Right lobe of liver (tissue), 4 donors: Measurements from ENCODE around the gene C6.

ENCODE experiments used
- POLR2A ChIP-seq: fragments of 450-650 bp; IDR thresholded peaks from one replicate; pipeline ENCODE4 v1.6.1; 2017; ENCODE audit warnings: antibody characterized with exemption, mild to moderate bottlenecking
- TF ChIP-seq, protein P1 (sequence below), 4 donors: fragments of 200-600 bp in 3 of 4; fragments of 450-650 bp in 1 of 4; IDR thresholded peaks; one replicate each; pipeline versions ENCODE4 v1.5.1 to v1.8.0; 2016 to 2022; ENCODE audit warnings: antibody characterized with exemption in 4 of 4, mild to moderate bottlenecking in 2 of 4
- donor health status: DM: no; HTN: no; CAD: no.
- donor health status: DM: no; HTN: no; CAD: no.
- donor health status: DM: no; HTN: yes; CAD: no.

DNA sequence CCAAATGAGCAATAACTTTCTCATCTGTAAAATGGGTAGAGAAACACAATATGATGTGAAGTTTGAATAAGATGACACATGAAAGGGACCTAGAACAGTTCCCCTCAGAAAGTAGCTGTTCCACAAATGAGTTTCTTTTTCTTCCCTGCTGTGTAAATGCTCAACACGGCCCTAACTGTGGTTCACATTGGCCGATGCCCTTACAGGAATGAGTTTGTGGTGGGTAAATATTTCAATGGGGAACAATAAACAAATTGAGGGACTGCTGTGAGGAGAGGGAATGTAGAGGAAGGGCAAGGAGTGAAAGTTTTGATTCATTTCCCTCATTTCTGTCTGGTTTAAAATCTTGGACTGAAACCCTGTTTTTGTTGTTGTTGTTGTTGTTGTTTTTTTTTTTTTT is 12.8 kb downstream of the C6 start:
- TF ChIP-seq, protein P1, sequence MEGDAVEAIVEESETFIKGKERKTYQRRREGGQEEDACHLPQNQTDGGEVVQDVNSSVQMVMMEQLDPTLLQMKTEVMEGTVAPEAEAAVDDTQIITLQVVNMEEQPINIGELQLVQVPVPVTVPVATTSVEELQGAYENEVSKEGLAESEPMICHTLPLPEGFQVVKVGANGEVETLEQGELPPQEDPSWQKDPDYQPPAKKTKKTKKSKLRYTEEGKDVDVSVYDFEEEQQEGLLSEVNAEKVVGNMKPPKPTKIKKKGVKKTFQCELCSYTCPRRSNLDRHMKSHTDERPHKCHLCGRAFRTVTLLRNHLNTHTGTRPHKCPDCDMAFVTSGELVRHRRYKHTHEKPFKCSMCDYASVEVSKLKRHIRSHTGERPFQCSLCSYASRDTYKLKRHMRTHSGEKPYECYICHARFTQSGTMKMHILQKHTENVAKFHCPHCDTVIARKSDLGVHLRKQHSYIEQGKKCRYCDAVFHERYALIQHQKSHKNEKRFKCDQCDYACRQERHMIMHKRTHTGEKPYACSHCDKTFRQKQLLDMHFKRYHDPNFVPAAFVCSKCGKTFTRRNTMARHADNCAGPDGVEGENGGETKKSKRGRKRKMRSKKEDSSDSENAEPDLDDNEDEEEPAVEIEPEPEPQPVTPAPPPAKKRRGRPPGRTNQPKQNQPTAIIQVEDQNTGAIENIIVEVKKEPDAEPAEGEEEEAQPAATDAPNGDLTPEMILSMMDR (IDR thresholded peaks at IDR 0.05) = no peak
- no peak for TF ChIP-seq POLR2A
